ENCODE results near the gene UBXN2A. TPM values are rescaled to one million over a fixed set of nuclear protein-coding genes. Genes with fewer than 3 reads are reported as not detected.

The UBXN2A gene
- total RNA-seq, 1 donor: 10.9 TPM

DNA sequence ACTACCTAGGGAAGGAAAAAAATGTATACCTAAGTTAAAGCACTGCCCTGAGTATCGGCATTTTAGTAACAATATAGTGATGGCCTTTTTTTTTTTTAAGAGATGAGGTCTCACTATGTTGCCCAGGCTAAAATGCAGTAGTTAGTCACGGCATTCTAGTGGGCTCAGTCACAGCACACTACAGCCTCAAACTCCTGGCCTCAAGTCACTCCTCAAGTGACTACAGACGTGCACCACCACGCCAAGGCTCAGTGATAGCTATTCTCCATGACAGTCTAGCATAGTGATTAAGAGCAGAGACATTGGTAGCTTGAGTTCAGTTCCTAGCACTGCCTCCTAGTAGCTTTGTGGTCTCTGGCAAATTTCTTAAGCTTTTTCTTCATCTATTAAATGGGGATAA lies 27.6 kb downstream of the UBXN2A start:
- Histone ChIP-seq H3K79me2 (ENCODE audit: insufficient read depth, low read length) (no peaks in the 10 kb centered on the region), H3K36me3 (ENCODE audit: insufficient read depth, low read length) (peaks cover 4% of the 10 kb centered on the region), H3K4me3 (ENCODE audit: insufficient read depth, low read length) (no peak overlapping the region), H3K27me3 (ENCODE audit: insufficient read depth, low read length) (no peaks in the 10 kb centered on the region), H2AFZ (ENCODE audit: low read length) (no peak overlapping the region), H3K4me2 (ENCODE audit: insufficient read depth, low read length) (no peak overlapping the region), H3K4me1 (ENCODE audit: insufficient read depth, low read length) (no peaks in the 10 kb centered on the region), H3K9me3 (ENCODE audit: low read depth, low read length) (no peaks in the 10 kb centered on the region), H4K20me1 (ENCODE audit: insufficient read depth, low read length) (no peaks in the 10 kb centered on the region), H3K27ac (ENCODE audit: low read depth, low read length) (no peak overlapping the region)
- TF ChIP-seq CTCF (IDR thresholded peaks at IDR 0.05; ENCODE audit: extremely low read depth, low read depth, low read length): no peak
- no peak for DNase-seq (ENCODE audit: insufficient read length, low spot score, missing footprints)

DNA sequence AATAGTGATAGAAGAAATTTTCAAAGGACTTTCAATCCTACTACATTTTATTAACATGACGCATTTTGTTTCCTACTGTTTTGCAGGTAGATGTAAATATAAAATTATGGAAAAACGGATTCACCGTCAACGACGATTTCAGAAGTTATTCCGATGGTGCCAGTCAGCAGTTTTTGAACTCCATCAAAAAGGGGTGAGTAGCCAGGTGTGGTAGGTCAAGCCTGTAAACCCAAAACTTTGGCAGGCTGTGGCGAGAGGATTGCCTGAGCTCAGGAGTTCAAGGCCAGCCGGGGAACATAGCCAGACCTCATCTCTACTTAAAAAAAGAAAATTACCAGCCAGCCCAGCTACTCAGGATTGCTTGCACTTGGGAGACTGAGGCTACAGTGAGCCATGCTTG lies 36.6 kb downstream of the UBXN2A start:
- H3K4me3 ChIP-seq (ENCODE audit: insufficient read depth, low read length): no peak overlapping the region
- H3K27ac ChIP-seq (ENCODE audit: low read depth, low read length): no peak overlapping the region
- peaks cover 18% of the 10 kb centered on the region for H3K36me3 ChIP-seq (ENCODE audit: insufficient read depth, low read length)
- H3K79me2 ChIP-seq (ENCODE audit: insufficient read depth, low read length): no peaks in the 10 kb centered on the region
- no peaks in the 10 kb centered on the region for H4K20me1 ChIP-seq (ENCODE audit: insufficient read depth, low read length)
- no peak overlapping the region for H2AFZ ChIP-seq (ENCODE audit: low read length)
- H3K9me3 ChIP-seq (ENCODE audit: low read depth, low read length): no peaks in the 10 kb centered on the region
- no peak for TF ChIP-seq CTCF (IDR thresholded peaks at IDR 0.05; ENCODE audit: extremely low read depth, low read depth, low read length)
- DNase-seq (ENCODE audit: insufficient read length, low spot score, missing footprints): no peak
- H3K4me1 ChIP-seq (ENCODE audit: insufficient read depth, low read length): no peaks in the 10 kb centered on the region
- H3K4me2 ChIP-seq (ENCODE audit: insufficient read depth, low read length): no peak overlapping the region
- H3K27me3 ChIP-seq (ENCODE audit: insufficient read depth, low read length): no peaks in the 10 kb centered on the region

DNA sequence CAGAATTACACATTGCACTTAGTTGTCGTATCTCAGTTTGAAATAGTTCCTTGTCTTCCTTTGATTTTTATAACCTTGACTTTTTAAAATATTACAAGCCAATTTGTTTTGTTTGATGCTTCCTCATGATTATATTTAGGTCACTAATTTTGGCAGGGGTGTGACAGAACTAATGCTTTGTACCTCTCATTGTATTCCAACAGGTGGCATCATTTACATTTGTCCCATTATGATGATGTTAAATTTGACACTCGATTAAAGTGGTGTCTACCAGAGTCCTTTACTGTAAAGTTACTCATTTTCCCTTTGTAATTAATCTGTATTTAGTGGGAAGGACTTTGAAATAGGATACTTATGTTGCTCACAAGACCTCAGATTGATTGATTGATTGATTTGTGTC lies 48.1 kb downstream of the UBXN2A start:
- DNase-seq (ENCODE audit: insufficient read length, low spot score, missing footprints): no peak
- H3K36me3 ChIP-seq (ENCODE audit: insufficient read depth, low read length): peaks cover 5% of the 10 kb centered on the region
- no peak overlapping the region for H2AFZ ChIP-seq (ENCODE audit: low read length)
- H3K4me1 ChIP-seq (ENCODE audit: insufficient read depth, low read length): no peaks in the 10 kb centered on the region
- TF ChIP-seq CTCF (IDR thresholded peaks at IDR 0.05; ENCODE audit: extremely low read depth, low read depth, low read length): peak; percentile 40
- no peaks in the 10 kb centered on the region for H3K9me3 ChIP-seq (ENCODE audit: low read depth, low read length)
- H3K4me2 ChIP-seq (ENCODE audit: insufficient read depth, low read length): no peak overlapping the region
- no peaks in the 10 kb centered on the region for H4K20me1 ChIP-seq (ENCODE audit: insufficient read depth, low read length)
- no peaks in the 10 kb centered on the region for H3K79me2 ChIP-seq (ENCODE audit: insufficient read depth, low read length)
- H3K4me3 ChIP-seq (ENCODE audit: insufficient read depth, low read length): no peak overlapping the region
- H3K27ac ChIP-seq (ENCODE audit: low read depth, low read length): no peak overlapping the region
- H3K27me3 ChIP-seq (ENCODE audit: insufficient read depth, low read length): no peaks in the 10 kb centered on the region

GRCh38 chr2:23992931-23993330 lies 52.7 kb downstream of the UBXN2A start:
- Histone ChIP-seq H3K36me3 (ENCODE audit: insufficient read depth, low read length) (peaks cover 3% of the 10 kb centered on the region), H3K4me2 (ENCODE audit: insufficient read depth, low read length) (no peak overlapping the region), H3K79me2 (ENCODE audit: insufficient read depth, low read length) (no peaks in the 10 kb centered on the region), H2AFZ (ENCODE audit: low read length) (no peak overlapping the region), H3K27ac (ENCODE audit: low read depth, low read length) (no peak overlapping the region), H3K4me1 (ENCODE audit: insufficient read depth, low read length) (no peaks in the 10 kb centered on the region), H4K20me1 (ENCODE audit: insufficient read depth, low read length) (no peaks in the 10 kb centered on the region), H3K4me3 (ENCODE audit: insufficient read depth, low read length) (no peak overlapping the region), H3K9me3 (ENCODE audit: low read depth, low read length) (no peaks in the 10 kb centered on the region), H3K27me3 (ENCODE audit: insufficient read depth, low read length) (no peaks in the 10 kb centered on the region)
- DNase-seq (ENCODE audit: insufficient read length, low spot score, missing footprints): no peak
- TF ChIP-seq CTCF (IDR thresholded peaks at IDR 0.05; ENCODE audit: extremely low read depth, low read depth, low read length): no peak
